DMS53 (cell line): ENCODE results near the gene ACTR8.

Source experiments
- DNase-seq: peaks from one replicate; lab custom pipeline; 2025; lab: John Stamatoyannopoulos, UW

Gene ACTR8

DNA sequence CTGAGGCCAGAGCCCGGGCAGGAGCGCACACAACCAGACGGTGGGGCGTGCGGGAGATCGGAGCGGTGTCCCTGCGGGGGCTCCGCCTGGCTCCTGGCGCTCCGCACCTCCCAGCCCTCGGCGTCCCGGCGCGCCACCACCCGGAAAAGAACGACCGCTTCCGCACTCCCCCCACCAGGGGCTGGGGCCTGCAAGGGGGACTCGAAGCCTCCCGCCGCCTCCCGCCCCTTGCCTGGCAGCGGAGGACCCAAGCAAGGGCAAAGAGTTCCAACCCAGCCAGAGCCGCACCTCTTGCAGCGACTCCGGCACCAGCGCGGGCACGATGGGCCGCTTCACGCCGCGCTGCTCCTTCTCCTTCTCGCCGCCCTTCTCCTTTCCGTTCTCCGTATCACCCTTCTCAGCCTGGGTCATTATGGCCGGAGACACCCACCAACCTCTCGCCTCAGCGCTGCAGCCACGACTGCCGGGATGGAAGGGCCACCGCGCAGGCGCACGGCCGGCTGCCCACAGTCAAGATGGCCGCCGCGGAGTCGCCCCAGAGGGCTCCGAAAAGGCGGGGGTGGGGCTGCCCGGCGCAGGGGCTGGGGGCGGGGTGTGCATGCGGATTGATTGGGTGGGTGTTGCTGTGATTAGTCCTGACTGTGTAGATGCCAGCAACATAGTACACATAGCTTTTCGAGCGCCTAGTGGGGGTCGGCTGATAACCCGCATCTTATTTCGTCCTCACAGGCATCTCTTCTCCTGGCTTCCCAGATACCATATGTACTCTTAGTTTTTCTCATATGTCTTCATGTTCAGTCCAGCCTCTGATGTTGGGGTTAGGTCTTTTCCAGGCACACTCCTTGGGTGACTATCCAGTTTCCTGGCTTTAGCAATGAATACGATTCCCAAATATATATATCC, at the start of gene ACTR8:
TSS of gene ACTR8 (minus strand) at position 462 of the 903 bp plus-strand sequence. CDS start at position 411, 51 bp downstream.
- DNase-seq = peak; percentile 70

- DNase-seq = peak; percentile 17
Observed at GRCh38 chr3:53927208-53927872, 45.4 kb upstream of the ACTR8 start.

- peak; percentile 29 for DNase-seq
Observed at GRCh38 chr3:53921296-53921695, 39.3 kb upstream of the ACTR8 start.

DNA sequence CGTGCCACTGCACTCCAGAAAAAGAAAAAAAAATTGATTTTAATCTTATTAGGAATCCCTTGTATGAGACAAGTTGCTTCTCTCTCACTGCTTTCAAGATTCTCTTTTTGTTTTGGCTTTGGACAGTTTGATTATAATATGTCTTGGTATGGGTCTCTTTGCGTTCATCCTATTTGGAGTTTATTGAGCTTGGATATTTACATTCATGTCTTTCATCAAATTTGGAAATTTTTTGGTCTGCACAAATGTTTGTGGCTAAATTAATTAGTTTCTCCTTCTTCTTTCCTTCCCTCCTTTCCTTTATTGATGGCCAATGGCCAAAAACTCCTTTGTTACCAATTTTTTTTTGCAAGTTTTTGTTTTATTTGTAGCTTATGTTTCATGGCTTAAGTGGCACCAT, 37.8 kb upstream of the ACTR8 start:
- DNase-seq = no peak

DNA sequence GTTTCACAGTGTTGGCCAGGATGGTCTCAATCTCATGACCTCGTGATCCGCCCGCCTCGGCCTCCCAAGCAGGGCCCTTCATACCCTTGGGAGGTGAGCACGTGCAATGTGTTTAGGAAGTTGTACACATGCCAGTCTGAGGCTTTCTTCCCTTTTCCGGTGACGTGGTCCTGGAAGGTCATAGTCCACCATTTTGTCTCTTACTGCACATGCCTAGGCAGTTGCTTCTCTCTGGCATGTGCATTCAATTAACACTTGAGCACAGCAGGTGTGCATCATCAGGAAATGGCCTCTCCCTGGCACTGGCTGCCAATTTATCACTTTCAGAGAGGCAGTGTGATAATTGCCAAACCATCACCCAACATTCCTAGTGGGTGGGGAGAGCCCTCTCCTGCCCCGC, 31.4 kb upstream of the ACTR8 start:
- DNase-seq = no peak

DNA sequence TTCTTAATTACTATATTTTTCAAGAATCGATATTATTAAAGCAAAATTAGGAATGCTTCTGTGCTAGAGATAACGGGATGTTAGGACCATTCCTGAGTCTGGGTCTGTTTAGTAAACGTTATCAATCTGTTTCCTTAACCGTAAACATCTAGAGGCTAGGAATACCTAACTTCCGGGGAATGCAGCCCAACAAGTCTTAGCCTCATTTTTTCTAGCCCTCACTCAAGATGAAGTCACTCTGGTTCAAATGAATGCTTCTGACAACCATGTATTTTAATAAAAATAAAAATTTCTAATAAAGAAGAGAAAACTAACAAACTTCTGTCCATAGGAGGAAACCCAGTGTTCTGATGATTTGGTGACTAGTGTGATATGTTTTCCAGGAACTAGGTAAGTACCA, 20.8 kb upstream of the ACTR8 start:
- DNase-seq = no peak

GRCh38 chr3:53902067-53902466, 20.1 kb upstream of the ACTR8 start:
- DNase-seq = no peak

- no peak for DNase-seq
Observed at GRCh38 chr3:53900666-53901331, 18.8 kb upstream of the ACTR8 start.

- DNase-seq = no peak
Observed at GRCh38 chr3:53899750-53900149, 17.8 kb upstream of the ACTR8 start.

- DNase-seq = no peak
Observed at GRCh38 chr3:53892286-53892637, 10.3 kb upstream of the ACTR8 start.

DNA sequence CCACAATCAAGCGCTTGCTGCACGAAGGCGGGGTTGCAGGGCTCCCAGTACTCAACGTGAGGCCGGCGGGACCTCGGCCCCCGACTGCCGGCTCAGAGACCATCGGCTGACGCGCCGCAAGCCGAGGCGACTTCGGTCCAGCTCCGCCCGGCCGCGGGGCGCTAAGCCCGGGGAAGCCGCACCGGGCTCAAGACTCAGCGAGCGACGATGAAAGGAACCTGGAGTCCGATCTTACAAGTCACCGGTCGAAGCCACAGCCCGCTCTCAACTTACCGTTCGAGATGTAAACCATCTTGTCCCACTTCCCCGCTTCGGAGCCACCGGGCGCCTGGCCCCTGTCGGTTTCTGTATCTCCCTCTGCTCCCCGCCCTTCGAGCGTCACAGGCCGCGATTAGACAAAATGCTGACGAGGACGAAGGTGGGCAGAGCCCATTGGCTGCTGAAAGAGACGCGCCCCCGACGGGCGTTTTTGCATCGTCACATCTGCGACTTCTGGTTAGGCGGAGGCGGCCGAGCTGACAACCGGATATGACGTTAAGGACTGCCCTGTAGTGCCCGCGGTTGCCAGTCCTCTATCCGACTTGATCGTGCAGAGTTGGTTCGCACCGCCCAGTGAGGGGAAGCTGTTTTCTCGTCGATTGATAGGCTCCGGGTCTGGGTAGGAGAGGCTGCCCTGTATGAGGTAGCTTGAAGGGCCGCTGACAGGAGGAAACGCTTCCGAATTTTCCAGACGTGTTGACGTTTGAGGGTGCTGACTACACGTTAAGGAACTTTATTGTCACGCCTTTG, 9.7 kb upstream of the ACTR8 start, which contains the start of gene SELENOK:
TSS of gene SELENOK (minus strand) at position 363 of the 789 bp plus-strand sequence.
- DNase-seq = peak; percentile 96

GRCh38 chr3:53890726-53891475, 8.9 kb upstream of the ACTR8 start:
- DNase-seq = peak; percentile 57

DNA sequence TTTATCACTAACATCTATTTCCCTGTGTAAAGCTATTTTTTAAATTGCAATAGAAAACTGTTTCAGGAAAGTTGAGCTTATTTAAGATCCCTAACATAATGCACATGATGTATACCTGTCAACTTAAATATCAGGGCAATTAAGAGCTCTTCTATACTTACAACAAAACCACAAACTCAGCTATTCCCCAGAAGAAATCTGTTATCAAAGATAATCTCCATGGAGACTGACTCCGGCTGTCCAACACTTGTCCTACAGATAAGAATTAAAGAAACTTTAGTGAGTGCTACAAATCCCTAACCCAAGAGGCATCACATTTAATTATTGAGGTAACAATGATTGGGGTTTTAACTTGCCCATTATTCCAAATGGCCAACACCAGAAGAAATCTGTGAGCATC, 6.3 kb upstream of the ACTR8 start:
- no peak for DNase-seq

GRCh38 chr3:53887446-53887845, 5.5 kb upstream of the ACTR8 start:
- no peak for DNase-seq

DNA sequence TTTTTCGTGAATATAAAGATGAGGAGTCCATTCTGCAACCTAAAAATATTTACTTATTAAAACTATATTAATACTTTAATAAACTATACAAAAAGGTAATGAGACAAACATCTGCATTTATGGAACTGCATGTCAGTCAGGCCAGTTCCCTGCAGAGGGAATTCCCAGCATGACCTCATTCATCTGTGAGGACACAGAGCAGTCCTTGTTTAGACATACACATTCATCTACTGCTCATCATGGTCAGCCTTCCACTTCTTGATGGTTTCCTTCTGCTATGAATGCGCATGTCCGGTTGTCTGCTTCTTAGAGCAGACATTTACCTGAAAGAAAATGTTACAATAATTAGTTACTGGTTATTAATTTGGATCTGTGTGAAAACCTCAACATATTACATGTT, 3.3 kb upstream of the ACTR8 start:
- peak; percentile 1 for DNase-seq

GRCh38 chr3:53884623-53885022, 2.7 kb upstream of the ACTR8 start:
- no peak for DNase-seq

- DNase-seq = no peak
Observed at GRCh38 chr3:53883008-53883407, 1.1 kb upstream of the ACTR8 start.

- no peak for DNase-seq
Observed at GRCh38 chr3:53880396-53881345, 1.3 kb downstream of the ACTR8 start.

GRCh38 chr3:53865732-53866499, 16.0 kb downstream of the ACTR8 start:
- no peak for DNase-seq
